ENCODE results near the gene GALNS.

- TF ChIP-seq CTCF (IDR thresholded peaks at IDR 0.05) (no peak), POLR2A (IDR thresholded peaks at IDR 0.05) (no peak)
Measured at GRCh38 chr16:88820385-88821025, 36.2 kb downstream of the GALNS start.

Data from vagina (tissue), 2 donors.